Left ventricle myocardium inferior (tissue), 1 donor: ENCODE results near the gene DNAJC27. TPM values are rescaled to one million over a fixed set of nuclear protein-coding genes. Genes with fewer than 3 reads are reported as not detected.
A peak's percentile ranks its signal among the peaks of the same experiment; 100 is the strongest.

Experiments used
- DNase-seq: peaks from one replicate; pipeline ENCODE4 v3.0.0-alpha.2; 2020
- H3K27ac ChIP-seq: fragments of 200-600 bp; replicated peaks from 2 replicates; pipeline ENCODE4 v1.8.0; 2021
- H3K27me3 ChIP-seq: fragments of 200-600 bp; 2 replicates; pipeline ENCODE4 v1.8.0; 2021; ENCODE audit warnings: low read depth
- H3K36me3 ChIP-seq: fragments of 200-600 bp; 2 replicates; pipeline ENCODE4 v1.8.0; 2021
- H3K4me1 ChIP-seq: fragments of 200-600 bp; 2 replicates; pipeline ENCODE4 v1.8.0; 2021
- H3K4me3 ChIP-seq: fragments of 200-600 bp; 2 replicates; pipeline ENCODE4 v1.8.0; 2021; ENCODE audit warnings: mild to moderate bottlenecking, moderate library complexity
- H3K9me3 ChIP-seq: fragments of 200-600 bp; replicated peaks from 2 replicates; pipeline ENCODE4 v1.8.0; 2021
- intact Hi-C: fragments of 100-400 bp; cut with micrococcal nuclease; formaldehyde crosslinking; loops from one replicate; pipeline ENCODE4 v1.11.0; 2022
- total RNA-seq: library from RNA; stranded (reverse); fragmentation: NEBNext Ultra II Directional; extraction: Animal tissue kit (Norgen Biotek cat#: 25700); gene quantifications from one replicate; pipeline ENCODE4 v1.2.1, GENCODE V29; 2021
- TF ChIP-seq, protein P1 (sequence below): fragments of 200-600 bp; IDR thresholded peaks from 2 replicates; pipeline ENCODE4 v1.8.0; 2021; ENCODE audit warnings: antibody characterized with exemption, mild to moderate bottlenecking, borderline replicate concordance
- donor health status: DM: no; HTN: yes; CAD: no; lungs with severe emphysema.

DNAJC27 gene
- total RNA-seq, 1 donor from 2014 or later: 10.1 TPM

- peaks cover 15% of the 10 kb centered on the region for H3K27me3 ChIP-seq
- peaks cover 39% of the 10 kb centered on the region for H3K4me1 ChIP-seq
- intact Hi-C loops: no loop called here
- H3K4me3 ChIP-seq: no peak overlapping the region
- H3K9me3 ChIP-seq: no peaks in the 10 kb centered on the region
- H3K27ac ChIP-seq: no peak overlapping the region
- DNase-seq: no peak
- TF ChIP-seq, protein P1, sequence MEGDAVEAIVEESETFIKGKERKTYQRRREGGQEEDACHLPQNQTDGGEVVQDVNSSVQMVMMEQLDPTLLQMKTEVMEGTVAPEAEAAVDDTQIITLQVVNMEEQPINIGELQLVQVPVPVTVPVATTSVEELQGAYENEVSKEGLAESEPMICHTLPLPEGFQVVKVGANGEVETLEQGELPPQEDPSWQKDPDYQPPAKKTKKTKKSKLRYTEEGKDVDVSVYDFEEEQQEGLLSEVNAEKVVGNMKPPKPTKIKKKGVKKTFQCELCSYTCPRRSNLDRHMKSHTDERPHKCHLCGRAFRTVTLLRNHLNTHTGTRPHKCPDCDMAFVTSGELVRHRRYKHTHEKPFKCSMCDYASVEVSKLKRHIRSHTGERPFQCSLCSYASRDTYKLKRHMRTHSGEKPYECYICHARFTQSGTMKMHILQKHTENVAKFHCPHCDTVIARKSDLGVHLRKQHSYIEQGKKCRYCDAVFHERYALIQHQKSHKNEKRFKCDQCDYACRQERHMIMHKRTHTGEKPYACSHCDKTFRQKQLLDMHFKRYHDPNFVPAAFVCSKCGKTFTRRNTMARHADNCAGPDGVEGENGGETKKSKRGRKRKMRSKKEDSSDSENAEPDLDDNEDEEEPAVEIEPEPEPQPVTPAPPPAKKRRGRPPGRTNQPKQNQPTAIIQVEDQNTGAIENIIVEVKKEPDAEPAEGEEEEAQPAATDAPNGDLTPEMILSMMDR: no peak
- no peaks in the 10 kb centered on the region for H3K36me3 ChIP-seq
These were observed 48.6 kb downstream of the DNAJC27 start for GRCh38 chr2:24923106-24923505.

DNA sequence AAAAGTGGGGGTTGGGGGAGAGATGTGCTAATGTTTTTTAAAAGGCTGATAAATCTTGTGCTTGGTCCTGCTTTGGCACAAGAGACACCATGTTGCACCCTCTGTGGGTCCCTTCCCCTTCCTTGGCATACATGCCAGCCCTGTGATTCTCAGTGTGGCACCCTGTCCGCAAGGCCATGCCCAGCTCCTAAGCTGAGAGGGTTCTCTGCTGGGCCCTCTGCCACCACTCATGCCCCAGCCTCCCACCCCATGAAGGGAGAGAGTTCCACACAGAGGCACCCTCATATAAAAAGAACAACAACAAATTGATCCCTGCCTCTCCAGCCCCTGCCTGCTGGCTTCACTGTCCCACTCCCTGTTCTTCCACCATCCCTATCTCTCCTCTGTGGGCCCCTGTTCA is 49.2 kb downstream of the DNAJC27 start:
- peaks cover 20% of the 10 kb centered on the region for H3K27me3 ChIP-seq
- intact Hi-C loops: no loop called here
- H3K36me3 ChIP-seq: no peaks in the 10 kb centered on the region
- H3K4me3 ChIP-seq: no peak overlapping the region
- H3K9me3 ChIP-seq: no peaks in the 10 kb centered on the region
- TF ChIP-seq, protein P1: no peak
- DNase-seq: no peak
- peaks cover 42% of the 10 kb centered on the region for H3K4me1 ChIP-seq
- H3K27ac ChIP-seq: no peak overlapping the region

- Histone ChIP-seq H3K4me1 (peaks cover 35% of the 10 kb centered on the region), H3K27me3 (peaks cover 25% of the 10 kb centered on the region), H3K36me3 (no peaks in the 10 kb centered on the region), H3K9me3 (no peaks in the 10 kb centered on the region), H3K27ac (peak overlapping the region; percentile 73), H3K4me3 (peak overlapping the region; percentile 76)
- DNase-seq: no peak
- TF ChIP-seq, protein P1: no peak
- intact Hi-C loops: no loop called here
These were observed 50.8 kb downstream of the DNAJC27 start for GRCh38 chr2:24920809-24921441.

DNA sequence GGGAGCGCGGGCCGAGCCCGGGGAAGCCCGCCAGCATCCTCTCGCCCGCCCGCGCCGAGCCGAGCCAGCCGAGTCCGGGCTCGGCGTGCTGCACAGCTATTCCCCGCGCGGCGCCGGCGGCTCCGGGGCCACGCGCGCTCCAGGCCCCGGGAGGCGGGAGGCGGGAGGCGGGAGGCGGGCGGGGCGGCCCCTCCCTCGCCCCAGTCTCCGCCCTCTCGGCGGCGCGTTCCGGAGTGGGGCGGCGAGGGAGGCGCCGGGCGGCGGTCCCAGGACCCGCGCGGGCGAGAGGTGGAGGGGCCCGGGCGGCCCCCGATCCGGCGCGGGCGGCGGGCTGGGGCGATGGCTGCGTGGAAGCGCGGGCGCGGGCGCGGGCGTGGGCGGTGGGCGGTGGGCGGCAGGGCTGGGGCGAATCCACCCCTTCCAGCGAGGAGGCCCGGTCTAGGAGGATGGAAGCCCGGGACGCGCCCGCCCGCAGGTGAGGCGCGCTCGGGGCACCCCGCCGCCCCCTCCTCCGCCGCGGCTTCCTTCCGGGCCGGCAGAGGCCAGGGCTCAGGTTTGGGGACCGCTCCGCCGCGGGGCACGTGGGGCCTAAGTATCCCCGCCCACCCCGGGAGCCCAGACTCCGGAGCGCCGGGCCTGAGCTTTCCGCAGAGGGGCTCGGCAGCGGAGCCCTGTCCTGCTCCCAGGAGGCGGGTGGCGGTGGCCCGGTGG is 51.5 kb downstream of the DNAJC27 start, which contains the start of gene ADCY3:
TSS of gene ADCY3 (minus strand) at position 140 of the 711 bp plus-strand sequence. CDS start 1,250 bp downstream, outside the sequence.
- peaks cover 39% of the 10 kb centered on the region for H3K4me1 ChIP-seq
- intact Hi-C loops: no loop called here
- TF ChIP-seq, protein P1: no peak
- H3K4me3 ChIP-seq: peak within 1 kb of the TSS; percentile 76
- DNase-seq: peak; percentile 67
- no peaks in the 10 kb centered on the region for H3K36me3 ChIP-seq
- no peaks in the 10 kb centered on the region for H3K9me3 ChIP-seq
- peaks cover 25% of the 10 kb centered on the region for H3K27me3 ChIP-seq
- H3K27ac ChIP-seq: peak within 1 kb of the TSS; percentile 73

DNA sequence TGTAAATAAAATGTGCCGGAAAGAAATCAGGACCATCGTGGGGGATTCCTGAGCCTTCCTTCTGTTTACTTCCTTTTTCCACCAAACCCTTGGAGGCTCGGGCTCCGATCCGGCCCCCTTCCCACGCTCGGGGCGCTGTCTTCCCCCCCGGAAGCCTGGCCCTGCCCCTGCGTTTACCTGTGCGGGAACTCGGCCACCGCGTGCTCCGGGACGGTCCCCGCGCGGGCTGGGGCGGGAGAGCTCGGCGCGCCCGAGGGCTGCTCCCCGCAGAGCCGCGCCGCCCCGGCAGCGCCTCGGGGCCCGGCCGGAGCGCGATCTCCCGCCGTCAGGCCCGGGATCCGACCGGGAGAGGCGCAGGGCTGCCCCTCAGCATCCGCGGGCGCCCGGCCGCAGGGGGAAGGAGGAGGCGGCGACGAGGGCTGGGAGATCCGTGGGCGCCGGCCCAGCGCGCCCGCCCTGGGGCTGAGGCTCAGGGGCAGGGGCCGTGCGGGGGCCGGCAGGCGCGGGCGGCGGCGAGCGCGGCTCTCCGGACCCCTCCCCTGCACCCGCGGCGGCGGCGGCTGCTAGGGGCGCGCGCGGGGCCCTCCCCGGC is 52.2 kb downstream of the DNAJC27 start:
- intact Hi-C loops: no loop called here
- DNase-seq: no peak
- peak overlapping the region; percentile 76 for H3K4me3 ChIP-seq
- H3K27ac ChIP-seq: peak overlapping the region; percentile 73
- H3K36me3 ChIP-seq: no peaks in the 10 kb centered on the region
- peaks cover 25% of the 10 kb centered on the region for H3K27me3 ChIP-seq
- peaks cover 39% of the 10 kb centered on the region for H3K4me1 ChIP-seq
- TF ChIP-seq, protein P1: no peak
- H3K9me3 ChIP-seq: no peaks in the 10 kb centered on the region
